Hepatocyte (in vitro differentiated cells): Measurements from ENCODE around the gene DNAJC1. TPM values are rescaled to one million over a fixed set of nuclear protein-coding genes. Genes with fewer than 3 reads are reported as not detected.

ENCODE experiments used
- DNase-seq: peaks from one replicate; pipeline ENCODE4 v3.0.0-alpha.2; 2016; ENCODE audit warnings: low spot score
- H2AFZ ChIP-seq: fragments of 200-600 bp; sonication (generic); 2 replicates; pipeline ENCODE4 v1.6.0; 2016; ENCODE audit warnings: antibody characterized with exemption, mild to moderate bottlenecking
- H3K27ac ChIP-seq: fragments of 200-600 bp; sonication (generic); 2 replicates; pipeline ENCODE4 v1.5.1; 2016; ENCODE audit warnings: mild to moderate bottlenecking
- H3K27me3 ChIP-seq: fragments of 200-600 bp; sonication (generic); 2 replicates; pipeline ENCODE4 v1.6.1; 2016
- H3K36me3 ChIP-seq: fragments of 200-600 bp; sonication (generic); replicated peaks from 2 replicates; pipeline ENCODE4 v1.5.1; 2016; ENCODE audit warnings: low read depth; ENCODE audit not compliant: insufficient read depth
- H3K4me1 ChIP-seq: fragments of 200-600 bp; sonication (generic); 2 replicates; pipeline ENCODE4 v1.5.1; 2016; ENCODE audit warnings: mild to moderate bottlenecking, moderate library complexity; ENCODE audit not compliant: insufficient read depth
- H3K4me2 ChIP-seq: fragments of 200-600 bp; sonication (generic); 2 replicates; pipeline ENCODE4 v1.6.0; 2016
- H3K4me3 ChIP-seq: fragments of 200-600 bp; sonication (generic); 2 replicates; pipeline ENCODE4 v1.5.1; 2016; ENCODE audit warnings: mild to moderate bottlenecking
- H3K79me2 ChIP-seq: fragments of 200-600 bp; sonication (generic); 2 replicates; pipeline ENCODE4 v1.6.0; 2017; ENCODE audit warnings: mild to moderate bottlenecking
- H3K9me2 ChIP-seq: fragments of 200-600 bp; sonication (generic); replicated peaks from 2 replicates; pipeline ENCODE4 v1.6.0; 2017; ENCODE audit warnings: mild to moderate bottlenecking; ENCODE audit not compliant: insufficient read depth
- H3K9me3 ChIP-seq: fragments of 200-600 bp; sonication (generic); 2 replicates; pipeline ENCODE4 v1.5.1; 2016; ENCODE audit warnings: low read depth, mild to moderate bottlenecking
- H4K20me1 ChIP-seq: fragments of 200-600 bp; sonication (generic); 2 replicates; pipeline ENCODE4 v1.6.0; 2016; ENCODE audit warnings: mild to moderate bottlenecking; ENCODE audit not compliant: insufficient read depth, poor library complexity, severe bottlenecking
- EZH2 ChIP-seq: fragments of 200-600 bp; sonication (generic); IDR thresholded peaks from 2 replicates; pipeline ENCODE4 v1.6.1; 2016; ENCODE audit warnings: antibody characterized with exemption, mild to moderate bottlenecking, borderline replicate concordance
- EZH2phosphoT487 ChIP-seq: fragments of 200-600 bp; sonication (generic); IDR thresholded peaks from one replicate; pipeline ENCODE4 v1.6.1; 2018; ENCODE audit warnings: antibody characterized with exemption, mild to moderate bottlenecking, low read depth, moderate library complexity; ENCODE audit not compliant: unreplicated experiment, severe bottlenecking
- WGBS: methylation state at CpG from one replicate; pipeline ENCODE4 v1.1.6; 2016; ENCODE audit warnings: low lambda C conversion rate; ENCODE audit errors: missing lambda C conversion rate; 5-methylcytosine and 5-hydroxymethylcytosine counted together
- polyA plus RNA-seq: library from polyadenylated mRNA; unstranded; fragments of >200 nt; fragmentation: Nextera tagmentation; extraction: Ambion mirVana; gene quantifications from 2 replicates; pipeline ENCODE4 v1.2.1, GENCODE V29; 2016
- total RNA-seq: library from RNA; depleted of rRNA; stranded (reverse); fragments of >200 nt; gene quantifications from 2 replicates; pipeline ENCODE4 v1.2.3, GENCODE V29; 2014
- TF ChIP-seq, protein P1 (sequence below): fragments of 200-600 bp; sonication (generic); IDR thresholded peaks from 2 replicates; pipeline ENCODE4 v1.5.1; 2016; ENCODE audit warnings: antibody characterized with exemption, mild to moderate bottlenecking; ENCODE audit not compliant: poor library complexity

Gene DNAJC1
- total and polyA plus RNA-seq, 2 experiments from 2014 or later, result 64.6 to 91.7 TPM

DNA sequence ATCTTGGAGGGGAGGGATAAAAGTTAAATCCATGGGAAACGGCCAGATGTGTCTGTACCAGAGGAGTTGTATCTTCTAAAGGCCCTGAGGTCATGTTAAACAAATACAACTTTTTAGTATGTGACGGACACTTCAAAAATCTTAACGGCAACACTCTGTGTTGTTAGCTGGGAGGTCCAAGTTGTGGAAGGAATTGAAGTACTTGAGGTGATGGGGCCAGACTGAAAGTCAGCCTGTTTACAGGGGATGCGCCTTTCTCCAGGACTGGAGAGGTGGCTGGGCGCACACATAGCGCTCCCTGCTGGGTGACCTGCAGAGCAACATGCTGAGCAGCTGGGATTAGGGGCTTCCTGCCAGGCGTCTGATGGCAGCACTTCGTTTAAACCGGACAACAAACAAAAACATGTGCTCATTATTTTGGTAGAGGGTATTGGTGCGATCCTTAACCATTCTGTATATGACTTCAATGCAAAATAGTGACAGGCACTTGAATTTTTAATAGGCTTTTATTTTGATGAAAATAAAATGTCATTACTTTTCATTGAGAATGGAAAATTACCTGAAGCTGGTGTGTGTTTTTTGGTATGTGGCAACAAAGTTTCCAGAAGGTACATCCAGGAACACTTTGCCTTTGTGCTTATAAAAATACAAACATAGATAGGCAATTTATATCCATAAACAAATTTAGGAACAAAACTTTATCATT lies 271.3 kb downstream of the DNAJC1 start:
- DNase-seq, result peak; percentile 84
- H3K4me2 ChIP-seq, result no peak overlapping the region
- H3K9me3 ChIP-seq, result no peaks in the 10 kb centered on the region
- H3K27ac ChIP-seq, result no peak overlapping the region
- peaks cover 5% of the 10 kb centered on the region for H4K20me1 ChIP-seq
- no peaks in the 10 kb centered on the region for H3K9me2 ChIP-seq
- TF ChIP-seq EZH2 (no peak), EZH2phosphoT487 (no peak)
- TF ChIP-seq, protein P1, sequence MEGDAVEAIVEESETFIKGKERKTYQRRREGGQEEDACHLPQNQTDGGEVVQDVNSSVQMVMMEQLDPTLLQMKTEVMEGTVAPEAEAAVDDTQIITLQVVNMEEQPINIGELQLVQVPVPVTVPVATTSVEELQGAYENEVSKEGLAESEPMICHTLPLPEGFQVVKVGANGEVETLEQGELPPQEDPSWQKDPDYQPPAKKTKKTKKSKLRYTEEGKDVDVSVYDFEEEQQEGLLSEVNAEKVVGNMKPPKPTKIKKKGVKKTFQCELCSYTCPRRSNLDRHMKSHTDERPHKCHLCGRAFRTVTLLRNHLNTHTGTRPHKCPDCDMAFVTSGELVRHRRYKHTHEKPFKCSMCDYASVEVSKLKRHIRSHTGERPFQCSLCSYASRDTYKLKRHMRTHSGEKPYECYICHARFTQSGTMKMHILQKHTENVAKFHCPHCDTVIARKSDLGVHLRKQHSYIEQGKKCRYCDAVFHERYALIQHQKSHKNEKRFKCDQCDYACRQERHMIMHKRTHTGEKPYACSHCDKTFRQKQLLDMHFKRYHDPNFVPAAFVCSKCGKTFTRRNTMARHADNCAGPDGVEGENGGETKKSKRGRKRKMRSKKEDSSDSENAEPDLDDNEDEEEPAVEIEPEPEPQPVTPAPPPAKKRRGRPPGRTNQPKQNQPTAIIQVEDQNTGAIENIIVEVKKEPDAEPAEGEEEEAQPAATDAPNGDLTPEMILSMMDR, result peak; percentile 87
- peaks cover 6% of the 10 kb centered on the region for H3K79me2 ChIP-seq
- H3K4me3 ChIP-seq, result no peak overlapping the region
- WGBS, result 21% methylated on average over 10 of the region's 10 CpGs
- H3K36me3 ChIP-seq, result no peaks in the 10 kb centered on the region
- H3K27me3 ChIP-seq, result no peaks in the 10 kb centered on the region
- H2AFZ ChIP-seq, result no peak overlapping the region
- H3K4me1 ChIP-seq, result peaks cover 11% of the 10 kb centered on the region

DNA sequence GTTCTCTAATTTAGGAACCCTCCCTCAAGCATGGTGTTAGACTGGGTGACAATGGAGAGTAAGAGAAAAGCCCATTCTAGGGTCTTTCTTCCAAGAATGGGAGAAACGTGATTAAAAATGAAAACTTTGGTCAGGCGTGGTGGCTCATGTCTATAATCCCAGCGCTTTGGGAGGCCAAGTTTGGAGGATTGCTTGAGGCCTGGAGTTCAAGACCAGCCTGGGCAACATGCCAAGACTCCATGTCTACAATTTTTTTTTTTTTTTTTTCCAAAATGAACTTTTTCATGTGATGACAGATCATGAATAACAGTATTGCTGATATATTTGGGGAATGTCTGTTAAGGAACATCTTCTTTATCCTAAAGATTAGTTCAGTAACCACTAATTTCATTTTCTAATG lies 274.9 kb downstream of the DNAJC1 start:
- Histone ChIP-seq H3K79me2 (peaks cover 7% of the 10 kb centered on the region), H3K4me1 (peaks cover 35% of the 10 kb centered on the region), H3K27me3 (no peaks in the 10 kb centered on the region), H3K4me2 (no peak overlapping the region), H3K27ac (no peak overlapping the region), H3K36me3 (no peaks in the 10 kb centered on the region), H3K9me3 (no peaks in the 10 kb centered on the region), H2AFZ (no peak overlapping the region), H3K4me3 (no peak overlapping the region), H4K20me1 (peaks cover 13% of the 10 kb centered on the region), H3K9me2 (no peaks in the 10 kb centered on the region)
- TF ChIP-seq, protein P1, result no peak
- TF ChIP-seq EZH2phosphoT487 (no peak), EZH2 (no peak)
- no peak for DNase-seq
- WGBS, result 89% methylated on average over 3 of the region's 3 CpGs

DNA sequence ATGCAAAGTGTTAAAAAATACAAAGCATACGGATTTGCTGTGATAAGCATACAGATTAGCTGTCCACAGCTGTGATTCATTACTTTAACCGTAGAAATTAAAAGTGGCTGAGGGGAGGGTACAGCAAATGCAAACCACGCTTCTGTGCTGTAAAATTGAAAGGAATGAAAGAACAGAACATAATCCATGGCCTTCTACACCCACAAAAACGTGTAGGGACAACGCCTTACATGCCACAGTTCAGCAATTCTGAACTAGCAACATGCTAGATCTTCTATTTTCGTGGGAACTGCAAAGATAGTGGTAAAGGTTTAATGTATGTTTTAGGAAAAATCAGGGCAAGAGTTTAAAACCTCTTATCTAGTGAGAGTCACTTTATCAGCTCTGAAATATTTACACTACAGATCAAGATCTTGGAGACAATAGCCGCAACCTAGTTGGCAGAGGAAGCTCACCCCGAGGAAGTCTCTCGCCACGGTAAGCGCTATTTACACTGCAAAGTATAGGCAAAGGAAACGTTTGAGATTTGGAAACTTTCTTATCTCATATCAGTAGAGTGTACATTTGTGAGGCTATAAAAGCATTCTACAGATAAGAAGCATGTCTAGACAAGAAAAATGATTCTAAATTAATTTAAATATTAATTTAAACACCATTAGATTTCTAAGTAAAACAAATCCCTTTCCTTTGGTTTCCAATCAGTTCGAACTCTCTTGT lies 275.9 kb downstream of the DNAJC1 start:
- peak; percentile 42 for DNase-seq
- WGBS, result 11% methylated on average over 13 of the region's 13 CpGs
- Histone ChIP-seq H3K36me3 (no peaks in the 10 kb centered on the region), H4K20me1 (peaks cover 13% of the 10 kb centered on the region), H3K4me2 (peak overlapping the region; percentile 60), H3K4me1 (peaks cover 36% of the 10 kb centered on the region), H3K9me3 (no peaks in the 10 kb centered on the region), H3K79me2 (peaks cover 7% of the 10 kb centered on the region), H2AFZ (no peak overlapping the region), H3K4me3 (no peak overlapping the region), H3K27me3 (no peaks in the 10 kb centered on the region), H3K9me2 (no peaks in the 10 kb centered on the region), H3K27ac (peak overlapping the region; percentile 17)
- TF ChIP-seq EZH2phosphoT487 (peak; percentile 31), EZH2 (no peak)

DNA sequence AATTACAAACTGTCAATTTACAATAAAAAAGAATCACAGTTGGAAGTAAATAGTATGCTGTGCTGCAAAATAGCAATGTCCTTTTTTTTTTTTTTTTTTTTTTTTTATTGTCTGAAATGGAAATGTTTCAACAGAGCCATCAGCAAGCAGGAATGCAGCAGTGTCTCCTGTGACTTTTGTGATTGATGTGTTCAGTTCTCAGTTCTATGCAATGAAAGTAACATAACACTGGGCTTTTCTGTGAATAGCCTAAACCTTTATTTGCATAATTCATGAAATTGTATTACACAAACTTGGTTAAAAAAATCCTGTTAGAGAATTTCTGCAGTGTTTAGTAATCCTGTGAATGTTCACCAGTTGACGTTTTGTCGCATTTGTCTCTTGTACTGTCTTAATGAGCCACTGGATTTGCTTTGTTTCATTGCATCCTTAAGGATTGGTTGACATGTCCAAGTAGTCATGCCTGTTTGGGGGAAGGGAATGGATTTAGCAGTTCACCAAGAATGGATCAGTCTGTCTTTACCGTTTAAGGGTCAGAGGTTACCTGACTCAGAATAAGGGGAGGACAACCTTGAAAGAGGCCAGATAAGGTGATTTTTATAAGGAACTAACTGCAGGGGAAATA lies 276.8 kb downstream of the DNAJC1 start:
- Histone ChIP-seq H3K27me3 (no peaks in the 10 kb centered on the region), H3K36me3 (no peaks in the 10 kb centered on the region), H4K20me1 (peaks cover 11% of the 10 kb centered on the region), H3K27ac (no peak overlapping the region), H3K4me3 (no peak overlapping the region), H3K79me2 (peaks cover 9% of the 10 kb centered on the region), H2AFZ (no peak overlapping the region), H3K4me1 (peaks cover 36% of the 10 kb centered on the region), H3K9me3 (no peaks in the 10 kb centered on the region), H3K9me2 (no peaks in the 10 kb centered on the region), H3K4me2 (peak overlapping the region; percentile 60)
- 42% methylated on average over 3 of the region's 3 CpGs for WGBS
- TF ChIP-seq EZH2 (no peak), EZH2phosphoT487 (no peak)
- TF ChIP-seq, protein P1, result no peak
- no peak for DNase-seq
